Chondrocyte (in vitro differentiated cells): ENCODE data around the gene RBM17. TPM values are rescaled to one million over a fixed set of nuclear protein-coding genes. Genes with fewer than 3 reads are reported as not detected.

Source experiments
- DNase-seq: peaks from one replicate; pipeline ENCODE4 v3.0.0; 2021; ENCODE audit warnings: mixed read lengths, low spot score
- H3K27ac Mint-ChIP-seq: one replicate; pipeline ENCODE4 v1.8.0; 2021; ENCODE audit warnings: mild to moderate bottlenecking, moderate library complexity, mixed read lengths; ENCODE audit not compliant: unreplicated experiment
- H3K27me3 Mint-ChIP-seq: 2 replicates; pipeline ENCODE4 v1.8.0; 2021; ENCODE audit warnings: low read depth, mixed read lengths
- H3K36me3 Mint-ChIP-seq: 2 replicates; pipeline ENCODE4 v1.8.0; 2021; ENCODE audit warnings: low read depth, mixed read lengths
- H3K4me1 Mint-ChIP-seq: 2 replicates; pipeline ENCODE4 v1.8.0; 2021; ENCODE audit warnings: low read depth, mild to moderate bottlenecking, mixed read lengths
- H3K4me3 Mint-ChIP-seq: one replicate; pipeline ENCODE4 v1.8.0; 2021; ENCODE audit warnings: mild to moderate bottlenecking, moderate library complexity, mixed read lengths; ENCODE audit not compliant: unreplicated experiment
- H3K9me3 Mint-ChIP-seq: 2 replicates; pipeline ENCODE4 v1.8.0; 2021; ENCODE audit warnings: low read depth, mixed read lengths
- CTCF ChIP-seq: fragments of 200-600 bp; sonication (generic); IDR thresholded peaks from 2 replicates; pipeline ENCODE4 v1.5.0; 2021; ENCODE audit warnings: antibody characterized with exemption, mild to moderate bottlenecking, moderate library complexity
- total RNA-seq: library from RNA; stranded (reverse); gene quantifications from 3 replicates; pipeline ENCODE4 v1.2.1, GENCODE V29; 2021

Gene RBM17
- total RNA-seq, 1 donor from 2014 or later, result 59.0 TPM

- Mint-ChIP-seq H3K36me3 (no peaks in the 10 kb centered on the region), H3K27me3 (peaks cover 59% of the 10 kb centered on the region), H3K27ac (no peak overlapping the region), H3K4me1 (no peaks in the 10 kb centered on the region), H3K4me3 (no peak overlapping the region), H3K9me3 (no peaks in the 10 kb centered on the region)
- no peak for DNase-seq
- no peak for TF ChIP-seq CTCF
Observed at GRCh38 chr10:6044751-6045313, 44.0 kb upstream of the RBM17 start.

GRCh38 chr10:6045314-6045848 is 43.5 kb upstream of the RBM17 start:
- no peak for TF ChIP-seq CTCF
- DNase-seq, result no peak
- Mint-ChIP-seq H3K4me1 (no peaks in the 10 kb centered on the region), H3K27me3 (peaks cover 64% of the 10 kb centered on the region), H3K9me3 (no peaks in the 10 kb centered on the region), H3K27ac (no peak overlapping the region), H3K36me3 (no peaks in the 10 kb centered on the region), H3K4me3 (no peak overlapping the region)

- no peaks in the 10 kb centered on the region for H3K9me3 Mint-ChIP-seq
- H3K27ac Mint-ChIP-seq, result no peak overlapping the region
- peaks cover 6% of the 10 kb centered on the region for H3K4me1 Mint-ChIP-seq
- H3K27me3 Mint-ChIP-seq, result peaks cover 68% of the 10 kb centered on the region
- no peak for TF ChIP-seq CTCF
- H3K4me3 Mint-ChIP-seq, result no peak overlapping the region
- H3K36me3 Mint-ChIP-seq, result no peaks in the 10 kb centered on the region
- no peak for DNase-seq
Observed at GRCh38 chr10:6045878-6046772, 42.7 kb upstream of the RBM17 start.

GRCh38 chr10:6046773-6047611 is 41.8 kb upstream of the RBM17 start:
- H3K27ac Mint-ChIP-seq, result no peak overlapping the region
- TF ChIP-seq CTCF, result no peak
- H3K36me3 Mint-ChIP-seq, result no peaks in the 10 kb centered on the region
- no peak overlapping the region for H3K4me3 Mint-ChIP-seq
- no peak for DNase-seq
- peaks cover 8% of the 10 kb centered on the region for H3K4me1 Mint-ChIP-seq
- H3K9me3 Mint-ChIP-seq, result no peaks in the 10 kb centered on the region
- peaks cover 64% of the 10 kb centered on the region for H3K27me3 Mint-ChIP-seq

- Mint-ChIP-seq H3K27ac (no peak overlapping the region), H3K27me3 (peaks cover 69% of the 10 kb centered on the region), H3K4me1 (peaks cover 8% of the 10 kb centered on the region), H3K4me3 (no peak overlapping the region), H3K36me3 (no peaks in the 10 kb centered on the region), H3K9me3 (no peaks in the 10 kb centered on the region)
- no peak for DNase-seq
- TF ChIP-seq CTCF, result no peak
Observed at GRCh38 chr10:6047847-6048246, 41.0 kb upstream of the RBM17 start.
